NB4 (cell line): ENCODE data around the gene GNAI1.

Experiments
- DNase-seq: peaks from one replicate; pipeline ENCODE4 v3.0.0; 2010; ENCODE audit warnings: low read depth
- H3K4me3 ChIP-seq: one replicate; pipeline ENCODE4 v1.5.1; 2011; ENCODE audit warnings: mild to moderate bottlenecking, low read depth, low read length, moderate library complexity
- CTCF ChIP-seq: IDR thresholded peaks from one replicate; pipeline ENCODE4 v1.5.1; 2012; ENCODE audit warnings: low read depth, low read length
- MAX ChIP-seq: IDR thresholded peaks from 2 replicates; pipeline ENCODE4 v1.6.1; 2011; ENCODE audit warnings: low read depth, low read length
- MYC ChIP-seq: IDR thresholded peaks from 2 replicates; pipeline ENCODE4 v1.6.1; 2011; ENCODE audit warnings: low read depth, low read length
- POLR2A ChIP-seq: IDR thresholded peaks from 2 replicates; pipeline ENCODE4 v1.6.1; 2011; ENCODE audit warnings: mild to moderate bottlenecking; ENCODE audit not compliant: insufficient read length; ENCODE audit errors: extremely low read depth

Gene GNAI1

GRCh38 chr7:80134115-80134535 lies 506 bp upstream of the GNAI1 start:
- TF ChIP-seq CTCF (no peak), POLR2A (no peak), MYC (no peak), MAX (no peak)
- no peak for DNase-seq
- no peak overlapping the region for H3K4me3 ChIP-seq

- no peak for DNase-seq
- no peak overlapping the region for H3K4me3 ChIP-seq
- no peak for TF ChIP-seq POLR2A
- no peak for TF ChIP-seq MYC
- TF ChIP-seq CTCF: no peak
- TF ChIP-seq MAX: no peak
Observed at GRCh38 chr7:80135309-80136104, 876 bp downstream of the GNAI1 start.

- no peak overlapping the region for H3K4me3 ChIP-seq
- TF ChIP-seq POLR2A: no peak
- TF ChIP-seq MAX: no peak
- TF ChIP-seq CTCF: no peak
- TF ChIP-seq MYC: no peak
- no peak for DNase-seq
Observed at GRCh38 chr7:80136261-80137055, 1.8 kb downstream of the GNAI1 start.

- H3K4me3 ChIP-seq: no peak overlapping the region
- DNase-seq: no peak
- TF ChIP-seq CTCF (no peak), MYC (no peak), POLR2A (no peak), MAX (no peak)
Observed at GRCh38 chr7:80137410-80137809, 2.8 kb downstream of the GNAI1 start.

- TF ChIP-seq CTCF (no peak), MAX (no peak), POLR2A (no peak), MYC (no peak)
- no peak overlapping the region for H3K4me3 ChIP-seq
- no peak for DNase-seq
Observed at GRCh38 chr7:80139236-80139635, 4.6 kb downstream of the GNAI1 start.
